ENCODE measurements around the gene DNAAF1.
A peak's percentile ranks its signal among the peaks of the same experiment; 100 is the strongest.

Gene DNAAF1

DNA sequence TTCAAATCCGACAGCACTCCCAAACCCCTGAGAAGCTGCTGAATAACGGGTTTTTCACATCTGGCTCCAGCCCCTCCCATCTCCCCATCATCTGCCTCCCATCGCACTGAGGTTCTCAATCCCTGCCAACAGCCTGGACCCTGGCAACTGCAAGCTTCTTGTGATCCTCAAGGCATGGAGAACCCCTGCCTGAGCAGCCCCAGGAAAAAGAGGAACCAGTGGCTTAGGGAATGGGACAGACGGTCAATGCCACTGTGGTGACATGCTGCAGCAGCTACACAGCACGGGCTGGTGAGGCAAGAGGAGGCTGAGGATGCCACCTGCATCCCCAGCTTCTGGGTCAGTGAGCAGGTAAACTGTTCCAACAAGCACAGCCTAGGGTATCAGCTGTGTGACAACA is 25.1 kb upstream of the DNAAF1 start:
- POLR2A ChIA-PET = no interaction called here
- WGBS (ENCODE audit: insufficient coverage) = 76% methylated on average over 5 of the region's 5 CpGs
- Histone ChIP-seq H3K27ac (ENCODE audit: insufficient read depth in 1 of 2, low read depth in 1 of 2, low read length in 2 of 2, poor library complexity in 1 of 2, severe bottlenecking in 2 of 2) (no peak overlapping the region), H3K27me3 (replicated peaks in 2 of 5; ENCODE audit: control insufficient read depth in 4 of 5, insufficient read depth in 5 of 5, low read length in 4 of 5) (peaks cover 0 to 5% (median 3%) of the 10 kb centered on the region in 5 experiments), H3K4me3 (ENCODE audit: control insufficient read depth in 1 of 7, extremely low read depth in 1 of 7, insufficient read depth in 4 of 7, low read depth in 2 of 7, low read length in 6 of 7) (no peak overlapping the region), H3K36me3 (ENCODE audit: control insufficient read depth in 4 of 4, insufficient read depth in 4 of 4, low read length in 3 of 4) (peaks cover 0 to 20% (median 12%) of the 10 kb centered on the region in 4 experiments), H3K9me3 (ENCODE audit: control extremely low read depth in 1 of 5, control insufficient read depth in 4 of 5, insufficient read depth in 2 of 5, low read depth in 1 of 5, low read length in 4 of 5) (no peaks in the 10 kb centered on the region), H3K4me1 (ENCODE audit: control extremely low read depth in 1 of 4, control insufficient read depth in 4 of 4, insufficient read depth in 4 of 4, low read length in 3 of 4) (peaks cover 8 to 22% (median 19%) of the 10 kb centered on the region in 4 experiments)
- DNase-seq = no peak
- CTCF ChIA-PET = interaction anchor here (1.8 kb wide), 1 partner anchor 14 kb away, joined by 5 read pairs; no protein-coding TSS in a partner anchor

DNA sequence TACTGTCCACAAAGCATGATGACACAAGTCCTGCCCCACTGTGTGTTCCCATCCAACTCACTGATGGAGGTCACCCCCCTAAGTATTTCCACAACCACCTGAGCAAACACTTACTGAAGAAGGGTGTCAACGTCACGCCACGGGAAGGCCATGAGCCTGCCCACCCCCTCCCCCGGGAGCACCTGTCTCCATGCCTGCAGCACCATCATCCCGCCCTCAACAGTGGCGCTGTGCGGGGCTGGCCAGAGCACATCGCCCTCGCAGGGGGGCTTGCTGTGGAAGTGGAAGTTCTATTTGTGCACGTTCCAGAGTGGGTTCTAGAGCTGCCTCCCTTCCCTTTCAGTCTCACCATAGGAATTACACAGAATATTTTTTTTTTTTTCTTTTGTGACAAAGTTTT is 24.1 kb upstream of the DNAAF1 start:
- no peak for DNase-seq
- Histone ChIP-seq H3K27ac (ENCODE audit: insufficient read depth in 1 of 2, low read depth in 1 of 2, low read length in 2 of 2, poor library complexity in 1 of 2, severe bottlenecking in 2 of 2) (no peak overlapping the region), H3K9me3 (ENCODE audit: control extremely low read depth in 1 of 5, control insufficient read depth in 4 of 5, insufficient read depth in 2 of 5, low read depth in 1 of 5, low read length in 4 of 5) (no peaks in the 10 kb centered on the region), H3K4me3 (ENCODE audit: control insufficient read depth in 1 of 7, extremely low read depth in 1 of 7, insufficient read depth in 4 of 7, low read depth in 2 of 7, low read length in 6 of 7) (no peak overlapping the region), H3K4me1 (ENCODE audit: control extremely low read depth in 1 of 4, control insufficient read depth in 4 of 4, insufficient read depth in 4 of 4, low read length in 3 of 4) (peaks cover 3 to 13% (median 11%) of the 10 kb centered on the region in 4 experiments), H3K36me3 (ENCODE audit: control insufficient read depth in 4 of 4, insufficient read depth in 4 of 4, low read length in 3 of 4) (peaks cover 0 to 20% (median 12%) of the 10 kb centered on the region in 4 experiments), H3K27me3 (replicated peaks in 2 of 5; ENCODE audit: control insufficient read depth in 4 of 5, insufficient read depth in 5 of 5, low read length in 4 of 5) (peaks cover 0 to 5% (median 3%) of the 10 kb centered on the region in 5 experiments)
- 100% methylated on average over 2 of the region's 10 CpGs for WGBS (ENCODE audit: insufficient coverage)
- CTCF ChIA-PET = no interaction called here
- POLR2A ChIA-PET = no interaction called here

DNA sequence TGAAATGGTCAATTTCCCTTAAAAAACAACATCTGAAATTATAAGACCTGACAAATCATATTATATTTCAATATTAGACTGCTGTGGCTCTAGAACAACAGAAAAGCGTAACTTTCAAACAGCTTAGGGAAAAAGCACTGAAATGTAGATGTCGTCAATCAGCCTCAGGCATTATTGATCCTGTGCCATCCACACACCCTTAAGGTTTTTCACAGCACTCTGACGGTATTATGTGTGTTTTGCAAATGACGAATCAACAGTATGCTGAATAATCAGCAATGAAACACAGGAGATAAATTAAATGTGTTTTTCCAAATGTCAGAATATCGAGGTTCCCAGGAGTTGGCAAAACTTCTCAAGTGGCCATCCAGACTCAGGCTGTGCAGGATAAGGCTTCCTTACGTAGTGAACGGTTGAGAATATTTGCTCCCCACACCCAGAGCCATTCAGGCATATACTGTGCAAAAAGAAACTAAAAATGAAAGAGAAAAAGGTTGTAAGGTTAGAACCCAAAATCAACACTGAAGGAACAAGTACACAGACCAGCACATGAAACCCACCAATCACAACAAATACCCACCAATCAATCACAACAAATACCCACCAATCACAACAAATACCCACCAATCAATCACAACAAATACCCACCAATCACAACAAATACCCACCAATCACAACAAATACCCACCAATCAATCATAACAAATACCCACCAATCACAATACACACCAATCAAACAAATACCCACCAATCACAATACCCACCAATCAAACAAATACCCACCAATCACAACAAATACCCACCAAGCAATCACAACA is 20.6 kb upstream of the DNAAF1 start:
- WGBS (ENCODE audit: insufficient coverage) = 96% methylated on average over 5 of the region's 7 CpGs
- CTCF ChIA-PET = interaction anchor here (1.5 kb wide), 1 partner anchor 63 kb away, joined by 3 read pairs; no protein-coding TSS in a partner anchor
- Histone ChIP-seq H3K4me1 (ENCODE audit: control extremely low read depth in 1 of 4, control insufficient read depth in 4 of 4, insufficient read depth in 4 of 4, low read length in 3 of 4) (no peaks in the 10 kb centered on the region), H3K4me3 (ENCODE audit: control insufficient read depth in 1 of 7, extremely low read depth in 1 of 7, insufficient read depth in 4 of 7, low read depth in 2 of 7, low read length in 6 of 7) (no peak overlapping the region), H3K36me3 (ENCODE audit: control insufficient read depth in 4 of 4, insufficient read depth in 4 of 4, low read length in 3 of 4) (peaks cover 7 to 31% (median 15%) of the 10 kb centered on the region in 4 experiments), H3K9me3 (ENCODE audit: control extremely low read depth in 1 of 5, control insufficient read depth in 4 of 5, insufficient read depth in 2 of 5, low read depth in 1 of 5, low read length in 4 of 5) (no peaks in the 10 kb centered on the region), H3K27ac (ENCODE audit: insufficient read depth in 1 of 2, low read depth in 1 of 2, low read length in 2 of 2, poor library complexity in 1 of 2, severe bottlenecking in 2 of 2) (no peak overlapping the region), H3K27me3 (replicated peaks in 2 of 5; ENCODE audit: control insufficient read depth in 4 of 5, insufficient read depth in 5 of 5, low read length in 4 of 5) (peaks cover 0 to 4% (median 0%) of the 10 kb centered on the region in 5 experiments)
- POLR2A ChIA-PET = no interaction called here
- no peak for DNase-seq

DNA sequence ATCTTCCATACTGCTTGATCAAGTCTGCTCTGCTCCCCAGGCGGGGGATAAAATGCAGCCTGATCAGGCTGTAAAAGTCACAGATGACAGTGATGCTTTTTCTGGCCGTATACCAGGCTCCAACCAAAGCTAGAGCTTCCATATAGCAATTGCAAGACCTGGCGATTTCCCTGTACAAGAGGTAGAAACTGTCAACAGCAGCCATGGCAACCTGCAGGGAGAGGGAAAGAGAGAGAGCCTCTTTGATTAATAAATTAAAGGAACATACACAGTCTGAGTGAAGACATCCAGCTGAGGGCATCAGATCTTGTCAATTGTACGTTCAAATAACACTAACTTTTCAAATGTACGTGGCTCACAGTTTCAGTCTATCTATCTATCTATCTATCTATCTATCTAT is 14.0 kb upstream of the DNAAF1 start:
- no peak overlapping the region for H3K27ac ChIP-seq (ENCODE audit: insufficient read depth in 1 of 2, low read depth in 1 of 2, low read length in 2 of 2, poor library complexity in 1 of 2, severe bottlenecking in 2 of 2)
- peaks cover 6 to 23% (median 16%) of the 10 kb centered on the region in 4 experiments for H3K36me3 ChIP-seq (ENCODE audit: control insufficient read depth in 4 of 4, insufficient read depth in 4 of 4, low read length in 3 of 4)
- CTCF ChIA-PET = interaction anchor here (0.9 to 1.6 kb wide), 3 partner anchors 9 to 65 kb away, joined by 3 to 4 read pairs (median 3); no protein-coding TSS in a partner anchor
- H3K9me3 ChIP-seq (ENCODE audit: control extremely low read depth in 1 of 5, control insufficient read depth in 4 of 5, insufficient read depth in 2 of 5, low read depth in 1 of 5, low read length in 4 of 5) = no peaks in the 10 kb centered on the region
- POLR2A ChIA-PET = no interaction called here
- WGBS (ENCODE audit: insufficient coverage) = 91% methylated on average over 5 of the region's 5 CpGs
- no peaks in the 10 kb centered on the region for H3K4me1 ChIP-seq (ENCODE audit: control extremely low read depth in 1 of 4, control insufficient read depth in 4 of 4, insufficient read depth in 4 of 4, low read length in 3 of 4)
- peaks cover 0 to 2% (median 0%) of the 10 kb centered on the region in 5 experiments for H3K27me3 ChIP-seq (replicated peaks in 2 of 5; ENCODE audit: control insufficient read depth in 4 of 5, insufficient read depth in 5 of 5, low read length in 4 of 5)
- DNase-seq = no peak
- H3K4me3 ChIP-seq (ENCODE audit: control insufficient read depth in 1 of 7, extremely low read depth in 1 of 7, insufficient read depth in 4 of 7, low read depth in 2 of 7, low read length in 6 of 7) = no peak overlapping the region

DNA sequence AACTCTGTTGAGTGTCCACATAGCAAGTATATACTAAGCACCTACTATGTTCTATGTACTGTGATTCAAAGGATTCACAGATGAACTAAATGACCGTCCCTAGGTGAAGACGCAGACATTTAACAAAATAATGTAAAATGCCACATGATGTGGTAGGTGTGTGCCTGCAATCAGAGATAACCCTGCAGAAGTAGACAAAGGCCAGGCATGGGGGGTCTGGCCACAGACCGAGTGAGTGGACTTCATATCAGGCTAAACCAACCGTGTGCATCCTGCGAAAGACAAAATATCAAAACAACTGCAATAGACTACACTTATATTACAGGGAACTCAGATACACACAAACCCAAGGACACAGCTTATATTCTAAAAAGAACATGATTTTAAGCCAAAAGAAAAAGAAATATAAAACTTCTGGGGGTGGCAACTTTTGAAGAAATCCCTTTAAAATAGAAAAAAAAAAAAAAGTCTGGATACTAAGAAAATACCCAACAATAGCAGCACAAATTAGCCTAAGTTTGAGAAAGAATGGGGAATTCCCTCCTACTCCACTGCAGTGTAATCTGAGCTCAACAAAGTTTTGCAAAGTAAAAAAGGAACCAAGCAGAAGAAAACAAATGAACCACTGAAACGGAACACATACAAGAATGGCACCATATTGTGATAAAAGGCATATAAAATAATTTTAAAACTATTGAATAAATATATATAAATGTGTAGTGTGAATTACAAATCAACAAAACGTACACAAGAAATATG is 12.4 kb upstream of the DNAAF1 start:
- ChIA-PET CTCF (interaction anchor here (1.0 to 1.3 kb wide), 3 partner anchors 16 to 45 kb away, joined by 3 read pairs; partner anchors contain the start of gene MBTPS1), POLR2A (interaction anchor here (0.7 kb wide), 1 partner anchor 15 kb away, joined by 4 read pairs; no protein-coding TSS in a partner anchor)
- H3K27ac ChIP-seq (ENCODE audit: insufficient read depth in 1 of 2, low read depth in 1 of 2, low read length in 2 of 2, poor library complexity in 1 of 2, severe bottlenecking in 2 of 2) = no peak overlapping the region
- DNase-seq = peak in 1 of 3 donors; percentile 13
- peaks cover 6 to 16% (median 14%) of the 10 kb centered on the region in 4 experiments for H3K36me3 ChIP-seq (ENCODE audit: control insufficient read depth in 4 of 4, insufficient read depth in 4 of 4, low read length in 3 of 4)
- WGBS (ENCODE audit: insufficient coverage) = 100% methylated on average over 2 of the region's 7 CpGs
- H3K4me1 ChIP-seq (ENCODE audit: control extremely low read depth in 1 of 4, control insufficient read depth in 4 of 4, insufficient read depth in 4 of 4, low read length in 3 of 4) = no peaks in the 10 kb centered on the region
- no peak overlapping the region for H3K4me3 ChIP-seq (ENCODE audit: control insufficient read depth in 1 of 7, extremely low read depth in 1 of 7, insufficient read depth in 4 of 7, low read depth in 2 of 7, low read length in 6 of 7)
- H3K9me3 ChIP-seq (ENCODE audit: control extremely low read depth in 1 of 5, control insufficient read depth in 4 of 5, insufficient read depth in 2 of 5, low read depth in 1 of 5, low read length in 4 of 5) = no peaks in the 10 kb centered on the region
- peaks cover 0 to 2% (median 0%) of the 10 kb centered on the region in 5 experiments for H3K27me3 ChIP-seq (replicated peaks in 2 of 5; ENCODE audit: control insufficient read depth in 4 of 5, insufficient read depth in 5 of 5, low read length in 4 of 5)

DNA sequence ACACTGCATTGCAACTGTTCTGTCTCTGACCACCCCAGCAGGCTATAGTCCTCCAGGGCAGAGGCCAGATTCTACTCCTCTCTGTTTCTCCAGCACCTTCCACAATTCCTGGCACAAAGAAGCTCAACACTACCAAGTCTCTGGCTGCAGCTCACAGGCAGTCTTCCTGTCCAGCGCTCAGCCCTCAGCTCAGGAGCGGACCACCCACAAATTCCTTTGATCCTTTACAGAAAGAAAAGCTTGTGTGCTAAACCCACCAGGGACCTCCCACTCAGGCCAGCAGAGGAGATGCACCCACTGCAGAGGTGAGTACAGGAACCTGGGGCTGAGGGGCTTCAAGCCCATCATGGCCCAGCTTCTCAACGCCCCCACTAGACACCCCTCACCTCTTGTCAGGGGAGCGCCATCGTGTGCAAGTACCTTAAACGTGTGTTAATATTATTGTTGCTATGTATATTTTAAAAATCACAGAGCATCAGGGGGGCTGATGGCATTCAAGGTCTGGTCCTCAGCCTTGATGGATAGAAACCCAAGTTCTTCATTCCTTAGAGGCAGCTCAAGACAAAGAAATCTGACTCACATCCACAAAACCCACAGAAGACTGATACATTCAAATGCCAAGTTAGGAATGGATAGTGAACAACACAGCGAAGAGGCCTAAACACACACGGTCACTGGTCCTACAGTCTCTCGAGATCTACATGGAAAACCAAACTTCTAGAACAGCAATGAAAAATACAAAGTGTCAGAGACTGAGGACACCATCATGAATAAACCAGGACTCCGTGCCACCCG is 8.6 kb upstream of the DNAAF1 start:
- H3K4me3 ChIP-seq (ENCODE audit: control insufficient read depth in 1 of 7, extremely low read depth in 1 of 7, insufficient read depth in 4 of 7, low read depth in 2 of 7, low read length in 6 of 7) = no peak overlapping the region
- H3K27me3 ChIP-seq (replicated peaks in 2 of 5; ENCODE audit: control insufficient read depth in 4 of 5, insufficient read depth in 5 of 5, low read length in 4 of 5) = peaks cover 0 to 4% (median 0%) of the 10 kb centered on the region in 5 experiments
- no peak for DNase-seq
- H3K4me1 ChIP-seq (ENCODE audit: control extremely low read depth in 1 of 4, control insufficient read depth in 4 of 4, insufficient read depth in 4 of 4, low read length in 3 of 4) = peaks cover 0 to 2% (median 0%) of the 10 kb centered on the region in 4 experiments
- CTCF ChIA-PET = interaction anchor here (1.1 to 1.4 kb wide), 2 partner anchors 8 to 35 kb away, joined by 3 read pairs; partner anchors contain the start of genes DNAAF1 and HSDL1
- H3K9me3 ChIP-seq (ENCODE audit: control extremely low read depth in 1 of 5, control insufficient read depth in 4 of 5, insufficient read depth in 2 of 5, low read depth in 1 of 5, low read length in 4 of 5) = no peaks in the 10 kb centered on the region
- POLR2A ChIA-PET = no interaction called here
- no peak overlapping the region for H3K27ac ChIP-seq (ENCODE audit: insufficient read depth in 1 of 2, low read depth in 1 of 2, low read length in 2 of 2, poor library complexity in 1 of 2, severe bottlenecking in 2 of 2)
- peaks cover 0 to 2% (median 0%) of the 10 kb centered on the region in 4 experiments for H3K36me3 ChIP-seq (ENCODE audit: control insufficient read depth in 4 of 4, insufficient read depth in 4 of 4, low read length in 3 of 4)
- 96% methylated on average over 8 of the region's 11 CpGs for WGBS (ENCODE audit: insufficient coverage)

Measured in common myeloid progenitor, CD34-positive (primary cell).